ENCODE data around the gene SPRN. TPM values are rescaled to one million over a fixed set of nuclear protein-coding genes. Genes with fewer than 3 reads are reported as not detected.

SPRN gene
- total RNA-seq, 1 experiment from 2014 or later, result not detected

GRCh38 chr10:133385214-133385613 is 39.2 kb downstream of the SPRN start:
- H3K4me3 ChIP-seq (ENCODE audit: low read depth, low read length, poor library complexity, severe bottlenecking), result no peak overlapping the region
- DNase-seq (ENCODE audit: low spot score), result no peak
- no peak for TF ChIP-seq CTCF (conservative IDR thresholded peaks at IDR 0.05; ENCODE audit: low read depth, low read length)
- no peak for TF ChIP-seq EZH2 (IDR thresholded peaks at IDR 0.05; ENCODE audit: borderline replicate concordance, low read depth, low read length, poor library complexity, severe bottlenecking)
- ChIA-PET CTCF (no interaction called here), POLR2A (ENCODE audit: low non-redundant PET) (no interaction called here)
- no peaks in the 10 kb centered on the region for H3K4me1 ChIP-seq (ENCODE audit: insufficient read depth, low read length, poor library complexity, severe bottlenecking)
- no peaks in the 10 kb centered on the region for H3K36me3 ChIP-seq (ENCODE audit: insufficient read depth, low read length, poor library complexity, severe bottlenecking)
- no peaks in the 10 kb centered on the region for H3K27me3 ChIP-seq (replicated peaks; ENCODE audit: insufficient read depth, low read depth, low read length, poor library complexity)
- intact Hi-C loops (cut with micrococcal nuclease; ENCODE audit: unreplicated experiment), result no loop called here
- no peak overlapping the region for H3K27ac ChIP-seq (ENCODE audit: low read depth, low read length, poor library complexity, severe bottlenecking)
- BruUV-seq (replicated peaks), result no TSS peak
- H3K9me3 ChIP-seq (ENCODE audit: low read depth, low read length, poor library complexity, severe bottlenecking), result no peaks in the 10 kb centered on the region

- Histone ChIP-seq H3K27ac (ENCODE audit: low read depth, low read length, poor library complexity, severe bottlenecking) (no peak overlapping the region), H3K4me3 (ENCODE audit: low read depth, low read length, poor library complexity, severe bottlenecking) (no peak overlapping the region), H3K9me3 (ENCODE audit: low read depth, low read length, poor library complexity, severe bottlenecking) (no peaks in the 10 kb centered on the region), H3K27me3 (replicated peaks; ENCODE audit: insufficient read depth, low read depth, low read length, poor library complexity) (no peaks in the 10 kb centered on the region), H3K4me1 (ENCODE audit: insufficient read depth, low read length, poor library complexity, severe bottlenecking) (no peaks in the 10 kb centered on the region), H3K36me3 (ENCODE audit: insufficient read depth, low read length, poor library complexity, severe bottlenecking) (no peaks in the 10 kb centered on the region)
- intact Hi-C loops (cut with micrococcal nuclease; ENCODE audit: unreplicated experiment), result no loop called here
- ChIA-PET POLR2A (ENCODE audit: low non-redundant PET) (no interaction called here), CTCF (no interaction called here)
- no peak for DNase-seq (ENCODE audit: low spot score)
- no peak for TF ChIP-seq EZH2 (IDR thresholded peaks at IDR 0.05; ENCODE audit: borderline replicate concordance, low read depth, low read length, poor library complexity, severe bottlenecking)
- no peak for TF ChIP-seq CTCF (conservative IDR thresholded peaks at IDR 0.05; ENCODE audit: low read depth, low read length)
- BruUV-seq (replicated peaks), result no TSS peak
Observed at GRCh38 chr10:133384071-133384470, 40.4 kb downstream of the SPRN start.

GRCh38 chr10:133383551-133383950 is 40.9 kb downstream of the SPRN start:
- ChIA-PET CTCF (no interaction called here), POLR2A (ENCODE audit: low non-redundant PET) (no interaction called here)
- TF ChIP-seq EZH2 (IDR thresholded peaks at IDR 0.05; ENCODE audit: borderline replicate concordance, low read depth, low read length, poor library complexity, severe bottlenecking) (no peak), CTCF (conservative IDR thresholded peaks at IDR 0.05; ENCODE audit: low read depth, low read length) (no peak)
- intact Hi-C loops (cut with micrococcal nuclease; ENCODE audit: unreplicated experiment), result no loop called here
- no peak overlapping the region for H3K4me3 ChIP-seq (ENCODE audit: low read depth, low read length, poor library complexity, severe bottlenecking)
- H3K36me3 ChIP-seq (ENCODE audit: insufficient read depth, low read length, poor library complexity, severe bottlenecking), result no peaks in the 10 kb centered on the region
- H3K4me1 ChIP-seq (ENCODE audit: insufficient read depth, low read length, poor library complexity, severe bottlenecking), result no peaks in the 10 kb centered on the region
- H3K9me3 ChIP-seq (ENCODE audit: low read depth, low read length, poor library complexity, severe bottlenecking), result no peaks in the 10 kb centered on the region
- no TSS peak for BruUV-seq (replicated peaks)
- no peak overlapping the region for H3K27ac ChIP-seq (ENCODE audit: low read depth, low read length, poor library complexity, severe bottlenecking)
- H3K27me3 ChIP-seq (replicated peaks; ENCODE audit: insufficient read depth, low read depth, low read length, poor library complexity), result no peaks in the 10 kb centered on the region
- DNase-seq (ENCODE audit: low spot score), result no peak

Data from A673 (cell line).